K562 (cell line): ENCODE data around the gene BAG1. TPM values are rescaled to one million over a fixed set of nuclear protein-coding genes. Genes with fewer than 3 reads are reported as not detected.

ENCODE experiments used
- ATAC-seq: fragments of 200-7000 bp; cut with Tn5 transposase; 3 replicates; pipeline ENCODE4 v1.9.1; 2020; ENCODE audit warnings: moderate library complexity
- BruUV-seq: library from RNA; stranded (reverse); fragments of 400-500 nt; replicated peaks from 2 replicates; lab custom pipeline; 2021; lab: Mats Ljungman, UMichigan
- CTCF ChIA-PET: fragments of 300-600 bp; formaldehyde crosslinking; extraction: SDS; loops from one replicate; lab custom pipeline; 2021; ENCODE audit warnings: low intra/inter-chr PET ratio; lab: Yijun Ruan, JAX
- POLR2A ChIA-PET: fragments of 300-600, 350-650 bp; sonication (Branson Sonifier 250); formaldehyde crosslinking; extraction: SDS; loops from one replicate; lab custom pipeline; 2021; ENCODE audit warnings: antibody characterized with exemption, inconsistent platforms; lab: Yijun Ruan, JAX
- DNase-seq, 4 experiments: peaks; one replicate each; pipeline versions ENCODE4 v3.0.0 to v3.0.0-alpha.2; 2011 to 2018; ENCODE audit warnings: low spot score in 3 of 4, mixed read lengths in 3 of 4; ENCODE audit errors: extremely low read depth in 1 of 4
- FAIRE-seq: peaks from 2 replicates; lab custom pipeline; 2011; peaks lifted over from hg19 to GRCh38; lab: Jason Lieb, UNC
- H2AFZ ChIP-seq: 2 replicates; pipeline ENCODE4 v1.6.0; 2011; ENCODE audit warnings: low read depth, low read length, control low read depth, inconsistent platforms
- H3K27ac ChIP-seq: fragments of 200-600 bp; 3 replicates; pipeline ENCODE4 v1.8.0; 2011; ENCODE audit warnings: low read depth, mild to moderate bottlenecking, control low read depth, inconsistent platforms, low read length, moderate library complexity, mixed read lengths; ENCODE audit errors: extremely low read depth
- H3K27me3 ChIP-seq, 2 experiments: fragments of 300-600 bp in 1 of 2; 2 replicates in 1 of 2; 3 replicates in 1 of 2; pipeline versions ENCODE4 v1.6.0 to v1.8.0; 2011; ENCODE audit warnings: inconsistent platforms in 2 of 2, low read length in 2 of 2, mild to moderate bottlenecking in 1 of 2, mixed read lengths in 1 of 2, moderate library complexity in 1 of 2; ENCODE audit not compliant: control insufficient read depth in 2 of 2, insufficient read depth in 2 of 2
- H3K36me3 ChIP-seq: fragments of 300-600 bp; 3 replicates; pipeline ENCODE4 v1.8.0; 2011; ENCODE audit warnings: mild to moderate bottlenecking, low read length, inconsistent platforms; ENCODE audit not compliant: control insufficient read depth, insufficient read depth
- H3K4me1 ChIP-seq, 2 experiments: fragments of 200-600 bp in 1 of 2; replicated peaks in 1 of 2; 2 replicates in 1 of 2; 3 replicates in 1 of 2; pipeline versions ENCODE4 v1.5.1 to v1.8.0; 2011; ENCODE audit warnings: inconsistent platforms in 2 of 2, low read length in 2 of 2, mild to moderate bottlenecking in 1 of 2, mixed read lengths in 1 of 2, moderate library complexity in 1 of 2; ENCODE audit not compliant: control insufficient read depth in 2 of 2, insufficient read depth in 2 of 2
- H3K4me2 ChIP-seq: 2 replicates; pipeline ENCODE4 v1.6.1; 2011; ENCODE audit warnings: low read length, control low read depth, inconsistent platforms, mixed read lengths; ENCODE audit not compliant: insufficient read depth
- H3K4me3 ChIP-seq: fragments of 200-600 bp; sonication (generic), shearing (Covaris generic); 2 replicates; pipeline ENCODE4 v1.5.1; 2016; ENCODE audit warnings: control low read depth, inconsistent platforms
- H3K79me2 ChIP-seq: fragments of 200-600 bp; 3 replicates; pipeline ENCODE4 v1.8.0; 2011; ENCODE audit warnings: low read length, inconsistent platforms; ENCODE audit not compliant: control insufficient read depth, insufficient read depth
- H3K9ac ChIP-seq, 2 experiments: 2 replicates each; pipeline versions ENCODE4 v1.6.0 to v1.6.1; 2011; ENCODE audit warnings: low read depth in 2 of 2, low read length in 2 of 2, control low read depth in 1 of 2, inconsistent platforms in 1 of 2, mild to moderate bottlenecking in 1 of 2, mixed read lengths in 1 of 2; ENCODE audit not compliant: insufficient read depth in 1 of 2
- H3K9me1 ChIP-seq: one replicate; pipeline ENCODE4 v1.6.0; 2011; ENCODE audit warnings: inconsistent platforms, mild to moderate bottlenecking, low read length, moderate library complexity; ENCODE audit not compliant: control insufficient read depth, insufficient read depth
- H3K9me3 ChIP-seq: replicated peaks from 2 replicates; pipeline ENCODE4 v1.5.1; 2011; ENCODE audit warnings: low read depth, low read length, inconsistent platforms; ENCODE audit not compliant: control insufficient read depth, insufficient read depth
- H4K20me1 ChIP-seq: replicated peaks from 2 replicates; pipeline ENCODE4 v1.6.1; 2011; ENCODE audit warnings: low read length, inconsistent platforms, mixed read lengths; ENCODE audit not compliant: control insufficient read depth, insufficient read depth
- CREM ChIP-seq: IDR thresholded peaks from 2 replicates; pipeline ENCODE4 v1.6.1; 2014; ENCODE audit warnings: antibody characterized with exemption, low read depth
- FOSL1 ChIP-seq: fragments of 200-800 bp; sonication (Bioruptor generic); conservative IDR thresholded peaks from 2 replicates; pipeline ENCODE4 v1.6.1; 2016; ENCODE audit warnings: missing genetic modification characterization, missing compliant biosample characterization
- HNRNPH1 ChIP-seq: fragments of 200-400 bp; formaldehyde crosslinking; optimal IDR thresholded peaks from 2 replicates; pipeline ENCODE3; 2017; ENCODE audit warnings: low read depth, mild to moderate bottlenecking, low read length, moderate library complexity
- RBM22 ChIP-seq: fragments of 200-400 bp; formaldehyde crosslinking; IDR thresholded peaks from 2 replicates; pipeline ENCODE4 v1.6.1; 2018; ENCODE audit warnings: low read length, low read depth; ENCODE audit not compliant: poor library complexity, severe bottlenecking
- RFX7 ChIP-seq: fragments of 250-450 bp; sonication (Bioruptor Pico); IDR thresholded peaks from 2 replicates; pipeline ENCODE4 v1.5.1; 2021; ENCODE audit warnings: mild to moderate bottlenecking
- SAFB ChIP-seq: fragments of 200-400 bp; formaldehyde crosslinking; IDR thresholded peaks from 2 replicates; pipeline ENCODE4 v1.6.1; 2017; ENCODE audit warnings: low read depth, low read length, borderline replicate concordance
- SIN3A ChIP-seq, 2 experiments: fragments of 150-350 bp in 1 of 2; IDR thresholded peaks; 2 replicates each; pipeline ENCODE4 v1.6.1; 2011 to 2016; ENCODE audit warnings: borderline replicate concordance in 2 of 2, low read depth in 2 of 2, low read length in 2 of 2, mild to moderate bottlenecking in 2 of 2, moderate library complexity in 2 of 2; ENCODE audit not compliant: control insufficient read depth in 1 of 2
- ZC3H11A ChIP-seq: IDR thresholded peaks from 2 replicates; pipeline ENCODE4 v1.6.1; 2012; ENCODE audit warnings: low read depth, low read length, improper control_type of control experiment
- ZNF224 ChIP-seq: sonication (generic); formaldehyde crosslinking; IDR thresholded peaks from 2 replicates; pipeline ENCODE4 v1.8.0; 2022; ENCODE audit warnings: mild to moderate bottlenecking, missing genetic modification reagents
- WGBS: fragments of 100-300 bp; shearing (Covaris generic); methylation state at CpG from one replicate; pipeline ENCODE4 v1.1.6; 2016; ENCODE audit warnings: low coverage, mixed read lengths; ENCODE audit not compliant: insufficient coverage; ENCODE audit errors: missing lambda C conversion rate; 5-methylcytosine and 5-hydroxymethylcytosine counted together
- in situ Hi-C: fragments of 300-500 bp; cut with MboI; formaldehyde crosslinking; loops from 4 replicates; pipeline ENCODE4 v1.15.0; 2018; ENCODE audit warnings: inconsistent platforms, mixed read lengths
- intact Hi-C: fragments of 100-400 bp; cut with micrococcal nuclease; formaldehyde crosslinking; loops from 2 replicates; pipeline ENCODE4 v1.14.2; 2022
- polyA plus RNA-seq, 8 experiments: library from polyadenylated mRNA; depleted of rRNA in 4 of 8; stranded (reverse) in 5 of 8; unstranded in 3 of 8; fragments of >200 nt; fragmentation: Nextera tagmentation in 2 of 8; fragmentation: Illumina TruSeq in 1 of 8; extraction: Ambion mirVana in 2 of 8; extraction: Trizol in 1 of 8; gene quantifications; 2 replicates each; pipeline versions ENCODE4 v1.2.1 to v1.2.3, GENCODE V29; 2011 to 2014; ENCODE audit warnings: inconsistent platforms in 1 of 8, missing spikeins in 1 of 8
- total RNA-seq, 7 experiments: library from RNA; depleted of rRNA in 6 of 7; stranded (reverse); fragments of >200 nt in 6 of 7; fragmentation: Illumina TruSeq in 2 of 7; extraction: Trizol in 2 of 7; gene quantifications; 2 replicates each; pipeline versions ENCODE4 v1.2.1 to v1.2.3, GENCODE V29; 2011 to 2021; ENCODE audit warnings: low replicate concordance in 1 of 7
- TF ChIP-seq, protein P1 (sequence below): sonication (generic); formaldehyde crosslinking; IDR thresholded peaks from 2 replicates; pipeline ENCODE4 v1.8.0; 2022; ENCODE audit warnings: missing genetic modification reagents, mild to moderate bottlenecking, borderline replicate concordance
- TF ChIP-seq, protein P2 (sequence below): sonication (generic); formaldehyde crosslinking; IDR thresholded peaks from 2 replicates; pipeline ENCODE4 v1.9.0; 2022; ENCODE audit warnings: mild to moderate bottlenecking, missing genetic modification reagents

The BAG1 gene
- total and polyA plus RNA-seq, 9 of the 15 experiments (the other 6 are each of a cell fraction or from before 2014, with no cell fraction given), result 9.7 to 106 (median 56.9) TPM

GRCh38 chr9:33285502-33285901 lies 21.0 kb upstream of the BAG1 start:
- TF ChIP-seq RFX7 (CRISPR knock-in tag), result no peak
- no peak for TF ChIP-seq FOSL1 (tag)
- TF ChIP-seq, protein P1, sequence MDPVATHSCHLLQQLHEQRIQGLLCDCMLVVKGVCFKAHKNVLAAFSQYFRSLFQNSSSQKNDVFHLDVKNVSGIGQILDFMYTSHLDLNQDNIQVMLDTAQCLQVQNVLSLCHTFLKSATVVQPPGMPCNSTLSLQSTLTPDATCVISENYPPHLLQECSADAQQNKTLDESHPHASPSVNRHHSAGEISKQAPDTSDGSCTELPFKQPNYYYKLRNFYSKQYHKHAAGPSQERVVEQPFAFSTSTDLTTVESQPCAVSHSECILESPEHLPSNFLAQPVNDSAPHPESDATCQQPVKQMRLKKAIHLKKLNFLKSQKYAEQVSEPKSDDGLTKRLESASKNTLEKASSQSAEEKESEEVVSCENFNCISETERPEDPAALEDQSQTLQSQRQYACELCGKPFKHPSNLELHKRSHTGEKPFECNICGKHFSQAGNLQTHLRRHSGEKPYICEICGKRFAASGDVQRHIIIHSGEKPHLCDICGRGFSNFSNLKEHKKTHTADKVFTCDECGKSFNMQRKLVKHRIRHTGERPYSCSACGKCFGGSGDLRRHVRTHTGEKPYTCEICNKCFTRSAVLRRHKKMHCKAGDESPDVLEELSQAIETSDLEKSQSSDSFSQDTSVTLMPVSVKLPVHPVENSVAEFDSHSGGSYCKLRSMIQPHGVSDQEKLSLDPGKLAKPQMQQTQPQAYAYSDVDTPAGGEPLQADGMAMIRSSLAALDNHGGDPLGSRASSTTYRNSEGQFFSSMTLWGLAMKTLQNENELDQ (CRISPR knock-in tag), result no peak
- TF ChIP-seq RBM22, result no peak
- no peak for TF ChIP-seq ZC3H11A
- no peak for TF ChIP-seq HNRNPH1
- no peak for TF ChIP-seq CREM
- no peak for TF ChIP-seq ZNF224 (CRISPR knock-in tag)
- TF ChIP-seq, protein P2, sequence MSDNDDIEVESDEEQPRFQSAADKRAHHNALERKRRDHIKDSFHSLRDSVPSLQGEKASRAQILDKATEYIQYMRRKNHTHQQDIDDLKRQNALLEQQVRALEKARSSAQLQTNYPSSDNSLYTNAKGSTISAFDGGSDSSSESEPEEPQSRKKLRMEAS (CRISPR knock-in tag), result no peak
- TF ChIP-seq SAFB, result no peak
- TF ChIP-seq SIN3A (IDR thresholded peaks at IDR 0.05; ENCODE audit: borderline replicate concordance in 2 of 2, control insufficient read depth in 1 of 2, low read depth in 2 of 2, low read length in 2 of 2), result no peak
- Histone ChIP-seq H3K4me1 (peaks cover 0 to 10% of the 10 kb centered on the region in 2 experiments; a peak in 2 of 5 replicates), H3K9me3 (no peaks in the 10 kb centered on the region), H3K36me3 (peaks cover 17% of the 10 kb centered on the region; the same call in 2 of the 3 replicates), H3K4me3 (no peak overlapping the region), H3K27ac (no peak overlapping the region), H2AFZ (no peak overlapping the region), H3K9ac (no peak overlapping the region), H3K4me2 (no peak overlapping the region), H3K27me3 (no peaks in the 10 kb centered on the region), H3K9me1 (peaks cover 2% of the 10 kb centered on the region), H4K20me1 (0 out of 2 replicates have a peak, but pooled peaks cover 2% of the 10 kb centered on the region), H3K79me2 (peaks cover 3% of the 10 kb centered on the region; the same call in 2 of the 3 replicates)
- CTCF ChIA-PET, result no interaction called here
- no peak for ATAC-seq
- FAIRE-seq, result no peak
- DNase-seq, result no peak
- BruUV-seq, result no TSS peak
- in situ Hi-C loops (no loop called here), intact Hi-C loops (loop anchor here (10.0 kb wide), 1 partner anchor 169 kb away; no protein-coding TSS in a partner anchor)
- POLR2A ChIA-PET, result no interaction called here
- WGBS, result 66% methylated on average over 5 of the region's 5 CpGs
